HG03097 (cell line): Measurements from ENCODE around the gene TSPAN8.
"Not testable (repeated sequence)": the region's sequence is repeated elsewhere in the genome, so short reads cannot be mapped to it uniquely, and the experiment has no call there.

Source experiments
- ATAC-seq: cut with Tn5 transposase; IDR thresholded peaks from one replicate; pipeline ENCODE4 v1.9.1; 2021; ENCODE audit not compliant: unreplicated experiment, low FRiP score

TSPAN8 gene

DNA sequence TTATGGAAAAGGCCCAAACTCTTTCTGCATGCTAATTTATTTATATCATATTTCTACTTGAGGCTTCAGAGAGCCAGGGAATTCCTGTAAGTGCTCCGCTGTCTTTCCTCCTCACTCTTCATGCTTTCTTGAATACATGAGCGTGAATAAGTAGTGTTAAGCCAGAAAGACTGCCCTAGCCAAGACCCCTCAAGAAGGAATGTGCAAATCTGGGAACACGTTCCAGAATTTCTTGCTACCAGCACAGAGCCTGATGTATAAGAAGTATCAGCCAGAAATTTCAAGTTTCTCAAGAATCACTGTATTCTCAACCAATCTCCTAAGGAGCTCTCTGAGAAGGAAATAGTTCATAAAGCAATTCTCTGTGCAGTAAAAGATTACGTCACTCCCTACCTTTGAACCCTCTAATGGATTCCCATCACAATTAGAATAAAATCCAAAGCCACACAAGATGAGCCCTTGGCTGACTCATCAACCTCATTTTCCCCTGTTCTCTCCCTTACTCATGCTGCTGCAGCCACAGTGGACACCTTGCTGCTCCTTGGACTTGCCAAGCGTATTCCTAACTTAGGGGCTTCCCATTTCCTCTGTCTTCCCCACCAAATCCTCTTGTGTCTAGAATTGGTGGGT, 6.9 kb upstream of the TSPAN8 start:
- no peak for ATAC-seq

- no peak for ATAC-seq
These were observed 6.4 kb upstream of the TSPAN8 start for GRCh38 chr12:71164166-71164565.

DNA sequence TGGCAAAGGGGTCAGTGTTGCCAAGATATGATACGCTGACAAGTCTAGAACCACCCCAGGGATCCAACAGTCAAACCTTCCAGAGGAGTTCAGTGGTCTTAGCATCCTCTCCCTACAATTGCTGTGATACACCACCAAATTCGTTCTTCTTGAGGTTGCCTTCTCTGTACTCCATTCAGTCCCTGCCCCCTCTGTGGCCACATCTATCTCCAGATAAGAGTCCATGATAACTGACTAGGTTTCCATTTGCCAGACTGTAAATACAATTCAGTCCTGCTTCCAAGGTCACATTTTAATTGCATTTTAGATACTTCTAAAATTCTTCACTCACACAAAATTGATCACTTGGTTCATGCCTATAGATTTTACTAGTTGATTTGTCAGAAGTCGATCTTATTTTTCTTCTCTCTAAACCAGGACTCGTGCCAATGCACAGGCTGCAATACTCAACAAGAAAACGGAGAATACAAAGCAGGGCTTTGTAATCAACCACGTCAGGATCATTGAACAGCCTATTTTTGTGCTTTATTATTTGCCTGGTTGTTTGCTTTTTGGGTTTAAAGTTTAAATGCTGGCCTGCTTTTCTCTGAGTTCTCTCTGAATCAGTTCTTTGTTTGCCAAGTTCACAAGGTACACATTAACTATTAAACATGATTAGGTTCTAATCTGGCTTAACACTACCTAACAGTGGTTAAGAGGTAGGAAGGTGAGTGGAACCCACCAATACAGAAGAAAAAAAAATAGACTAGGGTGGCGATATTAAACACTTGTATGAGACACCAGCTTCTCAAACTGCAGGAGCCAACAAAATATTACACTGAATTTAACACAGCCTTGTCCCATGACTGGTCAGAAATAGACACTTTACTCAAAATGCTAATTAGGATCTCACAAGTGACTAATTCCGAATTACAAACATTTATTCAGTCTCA, 5.3 kb upstream of the TSPAN8 start:
- ATAC-seq: no peak

- ATAC-seq: no peak
These were observed 3.8 kb upstream of the TSPAN8 start for GRCh38 chr12:71161591-71161990.

GRCh38 chr12:71160585-71160984, 2.8 kb upstream of the TSPAN8 start:
- no peak for ATAC-seq

- ATAC-seq: no peak
These were observed 2.1 kb upstream of the TSPAN8 start for GRCh38 chr12:71159878-71160277.

DNA sequence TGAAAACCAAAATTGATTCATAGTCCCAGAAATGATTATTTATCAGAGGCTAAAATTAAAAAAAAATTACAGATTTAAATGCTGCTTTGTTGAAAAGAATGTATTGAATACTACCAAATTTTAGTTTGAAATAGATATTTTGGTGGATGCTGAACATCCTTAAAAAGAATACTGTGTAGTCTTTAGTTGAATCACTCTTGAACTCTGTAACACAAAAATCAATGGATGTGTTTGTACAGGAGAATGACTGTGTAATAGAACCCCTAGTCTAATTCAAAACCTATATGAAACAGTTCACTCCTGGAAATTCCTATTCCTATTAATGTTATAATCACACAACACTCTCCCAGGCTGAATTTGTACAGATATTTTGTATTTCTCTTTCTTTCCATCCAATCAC, 1.5 kb upstream of the TSPAN8 start:
- ATAC-seq: no peak

DNA sequence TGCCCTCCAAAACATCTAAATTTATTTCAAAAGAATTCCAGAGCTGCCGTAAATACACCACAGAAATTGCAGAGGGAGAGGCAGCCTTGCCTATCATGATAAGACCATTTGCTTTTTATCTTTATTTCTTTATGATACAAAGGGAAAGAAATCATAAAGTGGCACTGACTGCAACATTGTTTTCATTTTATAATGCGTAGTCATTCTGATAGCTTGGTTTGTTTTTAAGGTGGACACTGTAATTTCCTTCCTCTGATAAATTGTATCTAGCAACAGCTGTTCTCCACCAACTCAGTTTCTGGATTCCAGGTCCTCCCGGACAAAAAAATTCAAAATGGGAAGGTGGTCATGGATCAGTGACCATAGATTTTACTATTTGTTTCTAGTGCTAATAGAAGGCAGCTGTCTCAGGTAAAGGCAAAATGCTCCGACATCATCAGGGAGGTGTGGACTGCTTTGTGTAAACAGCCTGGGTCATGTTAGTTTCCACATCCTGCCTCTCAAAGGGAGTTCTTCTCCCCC, 623 bp upstream of the TSPAN8 start:
- ATAC-seq: no peak

- ATAC-seq: no peak
These were observed 2.6 kb downstream of the TSPAN8 start for GRCh38 chr12:71155225-71155624.

- ATAC-seq: no peak
These were observed 4.9 kb downstream of the TSPAN8 start for GRCh38 chr12:71152851-71153250.

GRCh38 chr12:71150041-71150440, 7.8 kb downstream of the TSPAN8 start:
- ATAC-seq: not testable (repeated sequence)

GRCh38 chr12:71144682-71145081, 13.1 kb downstream of the TSPAN8 start:
- no peak for ATAC-seq

DNA sequence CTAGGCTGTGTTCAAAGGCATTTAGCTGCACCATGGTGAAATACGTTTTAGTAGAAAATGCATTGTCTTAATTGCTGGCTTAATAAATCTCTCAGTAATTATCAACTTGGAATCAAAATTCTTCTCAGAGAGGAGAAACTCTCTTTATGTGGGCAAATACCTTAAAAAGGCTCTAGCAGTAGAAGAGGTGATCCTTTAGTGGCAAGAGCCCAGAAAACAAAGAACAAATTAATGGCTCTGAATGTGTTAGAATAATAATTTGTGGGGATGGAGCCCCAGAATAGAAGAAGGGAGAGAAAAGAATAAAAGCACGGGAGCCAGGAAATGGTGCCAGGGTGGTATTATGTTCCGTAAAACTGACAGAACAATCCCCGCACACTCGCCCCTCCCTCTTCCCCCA, 14.8 kb downstream of the TSPAN8 start:
- no peak for ATAC-seq

DNA sequence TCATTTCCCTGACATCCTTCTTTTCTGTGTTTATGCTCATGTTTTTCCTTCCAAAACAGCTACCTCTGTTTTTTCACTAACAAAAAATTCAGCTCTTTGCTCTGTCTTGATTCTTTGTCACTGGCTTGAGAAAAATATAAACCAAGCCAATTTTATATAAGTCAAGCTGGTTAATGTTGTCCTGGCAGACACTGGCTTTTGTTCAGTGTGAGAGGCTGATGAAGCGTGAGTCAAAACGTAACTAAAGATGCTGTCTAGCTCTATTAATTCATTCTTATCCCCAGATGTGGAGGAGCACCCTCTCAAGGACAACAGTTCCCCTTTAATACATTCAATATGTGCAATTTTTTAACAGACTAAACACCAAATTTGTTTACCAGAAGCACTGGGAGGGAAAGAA, 15.8 kb downstream of the TSPAN8 start:
- ATAC-seq: no peak

GRCh38 chr12:71141378-71141926, 16.3 kb downstream of the TSPAN8 start:
- no peak for ATAC-seq

- no peak for ATAC-seq
These were observed 18.6 kb downstream of the TSPAN8 start for GRCh38 chr12:71139153-71139735.

DNA sequence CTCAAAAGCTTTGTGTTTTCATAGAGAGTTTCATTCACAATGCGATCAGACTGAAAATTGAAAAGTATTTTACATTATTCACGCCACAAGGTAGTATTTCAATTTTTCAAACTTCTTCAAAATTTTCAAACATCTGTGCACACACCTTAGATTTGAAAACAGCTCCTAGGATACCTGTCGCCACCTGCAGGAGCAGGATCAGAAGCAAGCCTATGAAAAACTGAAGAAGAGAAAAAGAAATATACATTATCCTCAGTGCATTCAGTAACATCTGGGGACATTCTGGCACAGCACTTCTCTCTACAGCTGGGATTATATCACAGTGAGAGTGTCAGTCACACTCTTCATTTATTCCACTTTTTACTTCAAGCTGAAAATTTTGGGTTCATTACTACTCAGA, 19.8 kb downstream of the TSPAN8 start:
- ATAC-seq: no peak

- ATAC-seq: no peak
These were observed 22.0 kb downstream of the TSPAN8 start for GRCh38 chr12:71135812-71136176.

DNA sequence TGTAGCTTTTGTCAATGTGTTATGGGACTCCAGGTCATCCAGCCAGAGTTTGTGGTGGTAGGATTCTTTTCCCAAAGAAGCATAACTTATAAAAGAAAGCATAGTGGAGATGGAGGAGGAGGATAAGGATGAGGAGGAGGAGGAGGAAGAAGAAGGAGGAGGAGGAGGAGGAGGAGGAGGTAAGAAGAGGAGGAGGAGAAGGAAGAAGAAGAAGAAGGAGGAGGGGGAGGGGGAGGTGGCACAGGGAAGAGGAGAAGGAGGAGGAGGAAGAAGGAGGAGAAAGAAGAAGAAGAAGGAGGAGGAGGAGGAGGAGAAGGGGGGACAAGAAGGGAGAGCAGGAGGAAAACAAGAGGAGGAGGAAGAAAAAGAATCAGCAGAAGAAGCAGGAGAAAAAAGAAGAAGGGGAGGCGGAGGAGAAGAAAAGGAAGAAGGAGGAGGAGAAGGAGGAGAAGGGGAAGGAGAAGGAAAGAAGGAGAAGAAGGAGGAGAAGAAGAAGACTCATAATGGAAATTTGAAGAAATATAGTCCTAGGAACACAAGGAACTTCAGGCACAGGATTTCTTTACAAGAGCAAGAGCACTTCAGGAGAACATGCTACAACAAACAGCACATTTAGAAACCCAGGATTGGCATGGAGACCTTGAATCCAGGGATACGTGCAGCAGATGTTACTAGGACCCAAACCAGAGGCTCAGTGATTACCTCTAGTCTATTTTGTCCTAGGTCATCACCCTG, 22.6 kb downstream of the TSPAN8 start:
- ATAC-seq: no peak

GRCh38 chr12:71134405-71134804, 23.4 kb downstream of the TSPAN8 start:
- ATAC-seq: no peak
